ENCODE measurements around the gene CELSR1. TPM values are rescaled to one million over a fixed set of nuclear protein-coding genes. Genes with fewer than 3 reads are reported as not detected.

The CELSR1 gene
- total and polyA plus RNA-seq, 10 donors, result 4.3 to 13.1 (median 8.4) TPM

DNA sequence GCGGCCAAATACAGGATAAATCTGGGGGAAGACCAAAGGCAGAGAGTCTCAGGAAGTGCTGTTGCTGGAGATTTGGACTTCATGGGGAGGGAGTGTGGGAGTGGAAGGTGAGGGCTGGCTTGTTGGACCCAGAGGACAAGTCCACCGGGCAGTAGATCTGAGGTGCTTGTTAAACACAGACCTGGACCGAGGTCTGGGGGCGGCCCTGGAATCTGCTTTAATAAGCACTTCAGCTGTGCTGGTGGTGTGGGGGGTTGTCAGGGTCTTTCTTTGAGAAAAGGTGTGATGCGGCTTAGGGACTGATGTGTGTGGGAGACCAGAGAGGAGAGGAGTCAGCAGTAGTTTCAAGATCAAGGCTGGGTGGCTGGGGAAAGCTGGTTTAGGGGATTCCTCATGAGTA is 197.5 kb downstream of the CELSR1 start:
- WGBS, 5 donors, result 92 to 96% (median 95%) methylated on average over 5 of the region's 5 CpGs
- Histone ChIP-seq H3K4me3 (no peak overlapping the region), H3K4me1 (peaks cover 10 to 35% (median 19%) of the 10 kb centered on the region in 6 donors), H3K27me3 (replicated peaks in 1 of 7) (no peaks in the 10 kb centered on the region), H3K27ac (no peak overlapping the region), H3K9me3 (no peaks in the 10 kb centered on the region), H3K36me3 (peaks cover 0 to 76% (median 69%) of the 10 kb centered on the region in 6 donors)
- TF ChIP-seq POLR2AphosphoS5 (IDR thresholded peaks at IDR 0.05), result no peak
- TF ChIP-seq POLR2A (IDR thresholded peaks at IDR 0.05), result no peak
- TF ChIP-seq, protein P1, sequence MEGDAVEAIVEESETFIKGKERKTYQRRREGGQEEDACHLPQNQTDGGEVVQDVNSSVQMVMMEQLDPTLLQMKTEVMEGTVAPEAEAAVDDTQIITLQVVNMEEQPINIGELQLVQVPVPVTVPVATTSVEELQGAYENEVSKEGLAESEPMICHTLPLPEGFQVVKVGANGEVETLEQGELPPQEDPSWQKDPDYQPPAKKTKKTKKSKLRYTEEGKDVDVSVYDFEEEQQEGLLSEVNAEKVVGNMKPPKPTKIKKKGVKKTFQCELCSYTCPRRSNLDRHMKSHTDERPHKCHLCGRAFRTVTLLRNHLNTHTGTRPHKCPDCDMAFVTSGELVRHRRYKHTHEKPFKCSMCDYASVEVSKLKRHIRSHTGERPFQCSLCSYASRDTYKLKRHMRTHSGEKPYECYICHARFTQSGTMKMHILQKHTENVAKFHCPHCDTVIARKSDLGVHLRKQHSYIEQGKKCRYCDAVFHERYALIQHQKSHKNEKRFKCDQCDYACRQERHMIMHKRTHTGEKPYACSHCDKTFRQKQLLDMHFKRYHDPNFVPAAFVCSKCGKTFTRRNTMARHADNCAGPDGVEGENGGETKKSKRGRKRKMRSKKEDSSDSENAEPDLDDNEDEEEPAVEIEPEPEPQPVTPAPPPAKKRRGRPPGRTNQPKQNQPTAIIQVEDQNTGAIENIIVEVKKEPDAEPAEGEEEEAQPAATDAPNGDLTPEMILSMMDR (IDR thresholded peaks at IDR 0.05 in 8 of 11, conservative IDR thresholded peaks at IDR 0.05 in 3 of 11), result no peak
- DNase-seq, result peak; percentile 37
- intact Hi-C loops (cut with DNase I; ENCODE audit: low total_unique reads), result no loop called here

DNA sequence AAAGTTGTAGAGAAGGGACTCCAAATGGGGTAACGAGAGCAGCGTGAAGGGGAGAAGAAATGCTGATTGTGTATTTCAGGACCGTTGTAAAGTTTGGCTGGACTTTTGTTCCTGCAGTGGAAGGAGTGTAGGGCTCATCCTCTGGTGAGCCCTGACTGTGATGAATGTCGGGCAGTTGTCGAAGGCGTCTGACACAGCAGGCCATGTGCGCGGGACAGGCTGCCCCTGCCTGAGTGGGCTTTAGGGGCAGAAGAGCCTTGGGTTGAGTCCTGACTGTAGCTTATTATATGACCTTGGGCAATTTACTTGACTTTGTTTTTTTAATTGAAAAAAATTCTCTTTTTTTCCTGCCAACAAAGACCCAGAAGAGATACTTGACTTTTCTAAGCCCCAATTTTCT is 198.8 kb downstream of the CELSR1 start:
- TF ChIP-seq, protein P1 (IDR thresholded peaks at IDR 0.05 in 8 of 11, conservative IDR thresholded peaks at IDR 0.05 in 3 of 11), result no peak
- no peak for TF ChIP-seq POLR2AphosphoS5 (IDR thresholded peaks at IDR 0.05)
- TF ChIP-seq POLR2A (IDR thresholded peaks at IDR 0.05), result no peak
- H3K27ac ChIP-seq, result no peak overlapping the region
- no peak overlapping the region for H3K4me3 ChIP-seq
- H3K36me3 ChIP-seq, result peaks cover 0 to 63% (median 55%) of the 10 kb centered on the region in 6 donors
- intact Hi-C loops (cut with DNase I; ENCODE audit: low total_unique reads), result no loop called here
- H3K9me3 ChIP-seq, result no peaks in the 10 kb centered on the region
- 96 to 97% (median 96%) methylated on average over 8 of the region's 8 CpGs for WGBS, 5 donors
- no peaks in the 10 kb centered on the region for H3K27me3 ChIP-seq (replicated peaks in 1 of 7)
- H3K4me1 ChIP-seq, result peaks cover 13 to 41% (median 23%) of the 10 kb centered on the region in 6 donors
- peak; percentile 25 for DNase-seq

DNA sequence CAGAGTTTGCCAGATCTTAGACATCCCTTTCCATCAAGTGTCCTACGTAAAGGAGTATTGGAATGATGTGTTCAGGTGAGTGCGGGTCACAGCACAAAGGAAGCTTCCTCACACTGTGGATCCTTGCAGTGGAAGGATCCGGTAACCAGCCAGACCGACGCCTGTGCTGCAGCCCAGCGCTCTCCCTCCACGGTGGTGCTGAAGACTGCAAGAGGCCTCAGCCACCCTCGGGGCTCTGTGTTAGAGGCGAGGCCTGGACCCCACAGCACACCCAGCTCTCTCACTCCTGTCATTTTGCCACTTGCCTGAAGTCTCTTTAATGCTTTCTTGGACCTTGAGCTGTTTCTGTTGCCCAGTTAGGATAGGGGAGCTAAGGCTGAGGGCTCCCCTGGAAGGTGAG is 199.6 kb downstream of the CELSR1 start:
- WGBS, 5 donors, result 92 to 95% (median 95%) methylated on average over 8 to 9 of the region's 9 CpGs
- Histone ChIP-seq H3K27me3 (replicated peaks in 1 of 7) (no peaks in the 10 kb centered on the region), H3K4me3 (no peak overlapping the region), H3K4me1 (peaks cover 13 to 41% (median 23%) of the 10 kb centered on the region in 6 donors), H3K27ac (no peak overlapping the region), H3K36me3 (peaks cover 0 to 55% (median 48%) of the 10 kb centered on the region in 6 donors), H3K9me3 (no peaks in the 10 kb centered on the region)
- peak; percentile 42 for DNase-seq
- intact Hi-C loops (cut with DNase I; ENCODE audit: low total_unique reads), result no loop called here
- TF ChIP-seq, protein P1 (IDR thresholded peaks at IDR 0.05 in 8 of 11, conservative IDR thresholded peaks at IDR 0.05 in 3 of 11), result no peak
- no peak for TF ChIP-seq POLR2AphosphoS5 (IDR thresholded peaks at IDR 0.05)
- no peak for TF ChIP-seq POLR2A (IDR thresholded peaks at IDR 0.05)

DNA sequence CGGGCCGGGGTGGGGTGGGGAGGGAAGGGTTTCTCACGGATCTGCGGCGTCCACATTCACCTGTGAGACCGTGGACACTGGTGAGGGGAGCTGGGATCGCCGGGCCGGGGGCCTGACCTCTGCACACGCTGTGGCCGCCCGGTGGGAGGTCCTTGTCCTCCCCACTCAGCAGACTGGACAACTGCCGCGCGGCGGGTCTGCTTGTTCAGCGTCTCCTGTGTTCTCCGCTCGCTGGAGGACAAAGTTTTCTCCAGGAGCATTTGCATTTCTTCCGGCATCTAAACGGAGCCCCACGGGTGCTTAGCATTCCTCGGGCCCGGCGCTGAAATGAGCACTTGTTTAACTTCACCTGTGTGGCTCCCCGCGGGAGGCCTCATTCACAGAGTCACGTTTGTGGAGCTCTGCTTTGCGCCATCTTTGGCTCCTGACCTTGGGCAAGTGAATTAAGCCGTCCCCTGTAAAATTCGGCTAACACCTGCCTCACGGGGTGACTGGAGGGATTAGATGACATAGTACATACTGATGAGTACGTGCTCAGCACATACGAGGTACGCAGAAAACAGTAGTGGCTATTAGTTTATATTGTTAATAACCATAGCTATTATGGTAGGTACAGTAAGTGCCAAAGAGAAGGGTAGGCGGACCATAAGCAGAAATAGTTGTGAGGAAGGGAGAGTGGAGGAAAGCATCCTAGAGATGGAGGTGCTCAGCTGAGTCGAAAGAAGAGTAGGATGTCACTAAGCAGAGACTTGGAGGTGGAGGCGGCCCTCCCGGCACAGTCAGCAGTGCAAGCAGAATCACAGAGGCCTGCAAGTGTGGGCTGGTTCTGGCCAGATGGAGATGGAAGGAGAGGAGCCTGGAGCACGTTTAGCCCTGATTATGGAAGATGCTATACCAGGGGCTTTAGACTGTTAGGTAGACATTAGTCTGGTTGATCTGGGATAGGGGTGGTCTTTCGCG is 201.0 kb downstream of the CELSR1 start:
- WGBS, 5 donors, result 13 to 21% (median 14%) methylated on average over 28 to 42 of the region's 42 CpGs
- Histone ChIP-seq H3K4me1 (peaks cover 13 to 41% (median 23%) of the 10 kb centered on the region in 6 donors), H3K9me3 (no peaks in the 10 kb centered on the region), H3K36me3 (peaks cover 0 to 51% (median 35%) of the 10 kb centered on the region in 6 donors), H3K27ac (peak overlapping the region; percentile 83 to 94 (median 88)), H3K4me3 (peak overlapping the region; percentile 86 to 100 (median 97)), H3K27me3 (replicated peaks in 1 of 7) (no peaks in the 10 kb centered on the region)
- TF ChIP-seq, protein P1 (IDR thresholded peaks at IDR 0.05 in 8 of 11, conservative IDR thresholded peaks at IDR 0.05 in 3 of 11), result no peak
- TF ChIP-seq POLR2AphosphoS5 (IDR thresholded peaks at IDR 0.05) (no peak), POLR2A (IDR thresholded peaks at IDR 0.05) (no peak)
- peak; percentile 83 for DNase-seq
- intact Hi-C loops (cut with DNase I; ENCODE audit: low total_unique reads), result no loop called here

Measured in spleen (tissue), 11 donors.